IPS DF 4.7 (cell line): Measurements from ENCODE around the gene NDUFB2.
"Not testable (repeated sequence)": the region's sequence is repeated elsewhere in the genome, so short reads cannot be mapped to it uniquely, and the experiment has no call there.

Source experiments
- DNase-seq: peaks from one replicate; pipeline ENCODE4 v3.0.0-alpha.2; 2013; ENCODE audit warnings: low spot score; ENCODE audit errors: extremely low read depth

NDUFB2 gene

GRCh38 chr7:140672382-140673062 is 24.0 kb upstream of the NDUFB2 start, which contains the start of gene ADCK2:
Gene ADCK2, plus strand, starts transcription at chr7:140672945. Its CDS starts 386 bp downstream, at chr7:140673331.
- no peak for DNase-seq

- no peak for DNase-seq
Observed at GRCh38 chr7:140673063-140673773, 23.3 kb upstream of the NDUFB2 start.

- no peak for DNase-seq
Observed at GRCh38 chr7:140673774-140674155, 22.7 kb upstream of the NDUFB2 start.

GRCh38 chr7:140674356-140674800 is 22.1 kb upstream of the NDUFB2 start:
- DNase-seq = no peak

GRCh38 chr7:140674899-140675701 is 21.4 kb upstream of the NDUFB2 start:
- no peak for DNase-seq

GRCh38 chr7:140675726-140676125 is 20.8 kb upstream of the NDUFB2 start:
- DNase-seq = no peak

- no peak for DNase-seq
Observed at GRCh38 chr7:140676306-140676705, 20.2 kb upstream of the NDUFB2 start.

- not testable (repeated sequence) for DNase-seq
Observed at GRCh38 chr7:140676956-140677355, 19.6 kb upstream of the NDUFB2 start.

- DNase-seq = no peak
Observed at GRCh38 chr7:140677496-140677895, 19.0 kb upstream of the NDUFB2 start.

GRCh38 chr7:140678081-140678815 is 18.3 kb upstream of the NDUFB2 start:
- DNase-seq = no peak

GRCh38 chr7:140678816-140679130 is 17.7 kb upstream of the NDUFB2 start:
- DNase-seq = no peak

- DNase-seq = no peak
Observed at GRCh38 chr7:140679186-140679585, 17.3 kb upstream of the NDUFB2 start.

GRCh38 chr7:140680886-140681285 is 15.6 kb upstream of the NDUFB2 start:
- no peak for DNase-seq

GRCh38 chr7:140681766-140682165 is 14.7 kb upstream of the NDUFB2 start:
- DNase-seq = no peak

- DNase-seq = no peak
Observed at GRCh38 chr7:140683657-140684056, 12.9 kb upstream of the NDUFB2 start.

- DNase-seq = no peak
Observed at GRCh38 chr7:140684066-140684950, 12.2 kb upstream of the NDUFB2 start.

- DNase-seq = no peak
Observed at GRCh38 chr7:140685407-140686087, 11.0 kb upstream of the NDUFB2 start.

GRCh38 chr7:140686921-140687320 is 9.6 kb upstream of the NDUFB2 start:
- no peak for DNase-seq

- no peak for DNase-seq
Observed at GRCh38 chr7:140688341-140688740, 8.2 kb upstream of the NDUFB2 start.
